ENCODE measurements around the gene TENM3. TPM values are rescaled to one million over a fixed set of nuclear protein-coding genes. Genes with fewer than 3 reads are reported as not detected.

TENM3 gene
- total RNA-seq, 2 experiments from 2014 or later = not detected

GRCh38 chr4:182351485-182351884 is 108.3 kb downstream of the TENM3 start:
- DNase-seq (no peak), ATAC-seq (ENCODE audit: poor library complexity) (no peak)
- no peaks in the 10 kb centered on the region for H3K27me3 Mint-ChIP-seq
- no peaks in the 10 kb centered on the region for H3K36me3 Mint-ChIP-seq (ENCODE audit: low read depth)
- CTCF ChIA-PET = no interaction called here
- POLR2A ChIA-PET = no interaction called here
- no peaks in the 10 kb centered on the region for H3K4me1 Mint-ChIP-seq (ENCODE audit: low read depth)
- no peak overlapping the region for H3K4me3 Mint-ChIP-seq
- H3K9me3 ChIP-seq (ENCODE audit: control insufficient read depth in 1 of 2, insufficient read depth in 1 of 2, low read length in 2 of 2) = peaks cover 0 to 5% of the 10 kb centered on the region in 2 experiments
- no peaks in the 10 kb centered on the region for H3K27me3 ChIP-seq (ENCODE audit: control insufficient read depth in 1 of 2, insufficient read depth in 2 of 2, low read length in 2 of 2)
- no peak for TF ChIP-seq CTCF (IDR thresholded peaks at IDR 0.05)
- no peak overlapping the region for H3K27ac ChIP-seq (ENCODE audit: low read depth in 1 of 2, low read length in 2 of 2)
- H3K4me1 ChIP-seq (ENCODE audit: insufficient read depth, low read length) = no peaks in the 10 kb centered on the region
- no peak overlapping the region for H3K27ac Mint-ChIP-seq
- no peak overlapping the region for H3K4me3 ChIP-seq (ENCODE audit: low read length)
- no peaks in the 10 kb centered on the region for H3K9me3 Mint-ChIP-seq
- intact Hi-C loops (cut with DNase I, micrococcal nuclease) = no loop called here
- H3K36me3 ChIP-seq (ENCODE audit: insufficient read depth, low read length) = no peaks in the 10 kb centered on the region

GRCh38 chr4:182354106-182354505 is 110.9 kb downstream of the TENM3 start:
- Histone ChIP-seq H3K4me3 (ENCODE audit: low read length) (no peak overlapping the region), H3K9me3 (ENCODE audit: control insufficient read depth in 1 of 2, insufficient read depth in 1 of 2, low read length in 2 of 2) (peaks cover 0 to 5% of the 10 kb centered on the region in 2 experiments), H3K4me1 (ENCODE audit: insufficient read depth, low read length) (no peaks in the 10 kb centered on the region), H3K27ac (ENCODE audit: low read depth in 1 of 2, low read length in 2 of 2) (no peak overlapping the region), H3K36me3 (ENCODE audit: insufficient read depth, low read length) (no peaks in the 10 kb centered on the region), H3K27me3 (ENCODE audit: control insufficient read depth in 1 of 2, insufficient read depth in 2 of 2, low read length in 2 of 2) (no peaks in the 10 kb centered on the region)
- Mint-ChIP-seq H3K36me3 (ENCODE audit: low read depth) (no peaks in the 10 kb centered on the region), H3K9me3 (no peaks in the 10 kb centered on the region), H3K27me3 (no peaks in the 10 kb centered on the region), H3K4me1 (ENCODE audit: low read depth) (no peaks in the 10 kb centered on the region), H3K4me3 (no peak overlapping the region), H3K27ac (no peak overlapping the region)
- CTCF ChIA-PET = no interaction called here
- DNase-seq = no peak
- no peak for ATAC-seq (ENCODE audit: poor library complexity)
- intact Hi-C loops (cut with DNase I, micrococcal nuclease) = no loop called here
- POLR2A ChIA-PET = no interaction called here
- no peak for TF ChIP-seq CTCF (IDR thresholded peaks at IDR 0.05)

DNA sequence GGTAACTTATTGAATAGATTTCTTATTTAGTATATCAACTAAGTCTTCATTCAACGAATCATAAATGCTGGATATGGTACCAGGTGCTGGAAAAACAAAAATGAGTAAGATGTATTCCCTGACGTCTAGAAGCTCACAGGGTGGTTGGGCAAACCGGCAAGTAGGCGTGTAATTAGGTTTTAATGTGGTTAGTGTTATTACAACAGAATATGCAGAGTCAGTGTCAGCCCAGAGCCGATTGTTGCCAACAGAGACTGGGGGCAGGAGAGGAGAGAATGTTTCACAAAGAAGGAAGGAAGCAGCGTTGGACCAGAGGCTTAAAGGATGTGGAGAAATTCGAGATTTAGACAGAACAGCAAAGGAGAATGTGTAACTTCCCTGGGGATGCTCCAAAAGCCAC is 111.7 kb downstream of the TENM3 start:
- no peaks in the 10 kb centered on the region for H3K27me3 Mint-ChIP-seq
- H3K9me3 Mint-ChIP-seq = no peaks in the 10 kb centered on the region
- CTCF ChIA-PET = no interaction called here
- Histone ChIP-seq H3K27me3 (ENCODE audit: control insufficient read depth in 1 of 2, insufficient read depth in 2 of 2, low read length in 2 of 2) (no peaks in the 10 kb centered on the region), H3K36me3 (ENCODE audit: insufficient read depth, low read length) (no peaks in the 10 kb centered on the region), H3K4me3 (ENCODE audit: low read length) (no peak overlapping the region), H3K9me3 (ENCODE audit: control insufficient read depth in 1 of 2, insufficient read depth in 1 of 2, low read length in 2 of 2) (peaks cover 0 to 5% of the 10 kb centered on the region in 2 experiments), H3K27ac (ENCODE audit: low read depth in 1 of 2, low read length in 2 of 2) (no peak overlapping the region), H3K4me1 (ENCODE audit: insufficient read depth, low read length) (no peaks in the 10 kb centered on the region)
- TF ChIP-seq CTCF (IDR thresholded peaks at IDR 0.05) = no peak
- POLR2A ChIA-PET = no interaction called here
- intact Hi-C loops (cut with DNase I, micrococcal nuclease) = no loop called here
- ATAC-seq (ENCODE audit: poor library complexity) (no peak), DNase-seq (no peak)
- no peak overlapping the region for H3K27ac Mint-ChIP-seq
- no peaks in the 10 kb centered on the region for H3K4me1 Mint-ChIP-seq (ENCODE audit: low read depth)
- H3K36me3 Mint-ChIP-seq (ENCODE audit: low read depth) = no peaks in the 10 kb centered on the region
- H3K4me3 Mint-ChIP-seq = no peak overlapping the region
